Measurements from ENCODE around the gene RRP1B. TPM values are rescaled to one million over a fixed set of nuclear protein-coding genes. Genes with fewer than 3 reads are reported as not detected.
A peak's percentile ranks its signal among the peaks of the same experiment; 100 is the strongest.

RRP1B gene
- total RNA-seq, 4 donors from 2014 or later = 13.3 to 23.4 (median 22.5) TPM

DNA sequence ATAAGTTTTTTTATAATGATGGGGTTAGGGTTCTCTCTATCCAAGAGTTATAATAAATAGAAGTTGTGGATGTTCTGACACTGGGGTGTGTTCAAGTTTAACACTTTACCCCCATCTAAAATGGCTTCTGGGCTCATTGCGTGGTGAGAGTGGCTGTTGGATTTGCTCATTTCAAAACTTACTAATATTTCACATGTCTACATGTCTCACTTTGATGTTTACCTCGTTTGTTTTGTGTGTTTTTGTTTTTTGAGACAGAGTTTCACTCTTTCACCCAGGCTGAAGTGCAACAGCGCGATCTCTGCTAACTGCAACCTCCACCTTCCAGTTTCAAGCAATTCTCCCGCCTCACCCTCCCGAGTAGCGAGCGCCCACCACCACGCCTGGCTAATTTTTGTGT, 3.7 kb downstream of the RRP1B start:
- TF ChIP-seq POLR2A (IDR thresholded peaks at IDR 0.05) = no peak
- TF ChIP-seq, protein P1, sequence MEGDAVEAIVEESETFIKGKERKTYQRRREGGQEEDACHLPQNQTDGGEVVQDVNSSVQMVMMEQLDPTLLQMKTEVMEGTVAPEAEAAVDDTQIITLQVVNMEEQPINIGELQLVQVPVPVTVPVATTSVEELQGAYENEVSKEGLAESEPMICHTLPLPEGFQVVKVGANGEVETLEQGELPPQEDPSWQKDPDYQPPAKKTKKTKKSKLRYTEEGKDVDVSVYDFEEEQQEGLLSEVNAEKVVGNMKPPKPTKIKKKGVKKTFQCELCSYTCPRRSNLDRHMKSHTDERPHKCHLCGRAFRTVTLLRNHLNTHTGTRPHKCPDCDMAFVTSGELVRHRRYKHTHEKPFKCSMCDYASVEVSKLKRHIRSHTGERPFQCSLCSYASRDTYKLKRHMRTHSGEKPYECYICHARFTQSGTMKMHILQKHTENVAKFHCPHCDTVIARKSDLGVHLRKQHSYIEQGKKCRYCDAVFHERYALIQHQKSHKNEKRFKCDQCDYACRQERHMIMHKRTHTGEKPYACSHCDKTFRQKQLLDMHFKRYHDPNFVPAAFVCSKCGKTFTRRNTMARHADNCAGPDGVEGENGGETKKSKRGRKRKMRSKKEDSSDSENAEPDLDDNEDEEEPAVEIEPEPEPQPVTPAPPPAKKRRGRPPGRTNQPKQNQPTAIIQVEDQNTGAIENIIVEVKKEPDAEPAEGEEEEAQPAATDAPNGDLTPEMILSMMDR (IDR thresholded peaks at IDR 0.05) = no peak
- 68 to 85% methylated on average over 9 of the region's 9 CpGs for WGBS, 2 donors

DNA sequence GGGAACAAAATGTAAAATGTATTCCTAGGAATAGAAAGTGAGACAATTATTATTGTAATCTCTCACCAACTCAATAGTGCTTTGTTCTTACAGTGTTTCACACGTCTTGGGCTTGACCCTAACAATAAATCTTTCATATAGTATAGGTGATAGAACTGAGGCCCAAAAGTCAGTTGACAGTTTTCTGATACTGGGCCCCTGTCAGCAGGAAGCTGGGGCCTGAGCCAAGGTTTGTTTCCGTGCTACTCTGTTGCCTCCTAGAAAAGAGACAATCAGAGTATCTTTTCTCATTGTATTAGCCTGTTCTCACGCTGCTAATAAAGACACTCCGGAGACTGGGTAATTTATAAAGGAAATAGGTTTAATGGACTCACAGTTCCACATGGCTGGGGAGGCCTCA, 5.0 kb downstream of the RRP1B start:
- Histone ChIP-seq H3K4me3 (no peak overlapping the region), H3K27ac (no peak overlapping the region), H3K27me3 (no peaks in the 10 kb centered on the region), H3K36me3 (peaks cover 0 to 59% (median 0%) of the 10 kb centered on the region in 3 donors), H3K9me3 (no peaks in the 10 kb centered on the region), H3K4me1 (peaks cover 8 to 59% (median 14%) of the 10 kb centered on the region in 3 donors)
- DNase-seq = no peak
- WGBS, 2 donors = 49 to 51% methylated on average over 4 of the region's 4 CpGs
- intact Hi-C loops (cut with DNase I) = no loop called here
- TF ChIP-seq, protein P1 (IDR thresholded peaks at IDR 0.05) = no peak
- no peak for TF ChIP-seq POLR2A (IDR thresholded peaks at IDR 0.05)

More for the DNA sequence above, 3.7 kb downstream of the RRP1B start:
- Histone ChIP-seq H3K27me3 (no peaks in the 10 kb centered on the region), H3K4me3 (no peak overlapping the region), H3K9me3 (no peaks in the 10 kb centered on the region), H3K4me1 (peaks cover 14 to 71% (median 20%) of the 10 kb centered on the region in 3 donors), H3K27ac (no peak overlapping the region), H3K36me3 (peaks cover 0 to 57% (median 0%) of the 10 kb centered on the region in 3 donors)
- intact Hi-C loops (cut with DNase I) = no loop called here
- DNase-seq = no peak

DNA sequence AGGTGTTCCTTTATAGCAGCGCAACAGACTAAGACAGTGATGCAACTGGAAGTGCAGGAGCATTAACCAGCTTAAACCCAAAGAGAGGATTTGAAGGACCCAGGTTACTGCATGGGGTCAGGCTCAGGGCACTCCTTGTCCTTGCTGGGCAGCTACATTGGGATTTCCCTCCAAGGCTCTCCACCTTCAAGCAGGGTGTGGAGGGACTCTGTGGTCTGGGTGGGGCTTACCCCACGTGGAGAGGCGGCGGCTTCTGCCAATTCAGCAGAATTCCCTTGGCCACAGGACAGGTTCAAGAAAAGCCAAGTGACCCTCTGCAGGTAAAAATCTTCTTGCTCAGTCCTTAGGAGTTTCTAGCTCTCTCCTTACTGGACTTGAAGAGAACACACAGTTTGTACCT, 6.5 kb downstream of the RRP1B start:
- intact Hi-C loops (cut with DNase I) = no loop called here
- WGBS, 2 donors = 92 to 100% methylated on average over 1 of the region's 4 CpGs
- Histone ChIP-seq H3K27ac (peak overlapping the region in 1 of 4 donors; percentile 33), H3K27me3 (no peaks in the 10 kb centered on the region), H3K9me3 (no peaks in the 10 kb centered on the region), H3K4me1 (peaks cover 0 to 48% (median 7%) of the 10 kb centered on the region in 3 donors), H3K4me3 (no peak overlapping the region), H3K36me3 (peaks cover 0 to 75% (median 4%) of the 10 kb centered on the region in 3 donors)
- DNase-seq = no peak
- TF ChIP-seq, protein P1 (IDR thresholded peaks at IDR 0.05) = no peak
- TF ChIP-seq POLR2A (IDR thresholded peaks at IDR 0.05) = no peak

DNA sequence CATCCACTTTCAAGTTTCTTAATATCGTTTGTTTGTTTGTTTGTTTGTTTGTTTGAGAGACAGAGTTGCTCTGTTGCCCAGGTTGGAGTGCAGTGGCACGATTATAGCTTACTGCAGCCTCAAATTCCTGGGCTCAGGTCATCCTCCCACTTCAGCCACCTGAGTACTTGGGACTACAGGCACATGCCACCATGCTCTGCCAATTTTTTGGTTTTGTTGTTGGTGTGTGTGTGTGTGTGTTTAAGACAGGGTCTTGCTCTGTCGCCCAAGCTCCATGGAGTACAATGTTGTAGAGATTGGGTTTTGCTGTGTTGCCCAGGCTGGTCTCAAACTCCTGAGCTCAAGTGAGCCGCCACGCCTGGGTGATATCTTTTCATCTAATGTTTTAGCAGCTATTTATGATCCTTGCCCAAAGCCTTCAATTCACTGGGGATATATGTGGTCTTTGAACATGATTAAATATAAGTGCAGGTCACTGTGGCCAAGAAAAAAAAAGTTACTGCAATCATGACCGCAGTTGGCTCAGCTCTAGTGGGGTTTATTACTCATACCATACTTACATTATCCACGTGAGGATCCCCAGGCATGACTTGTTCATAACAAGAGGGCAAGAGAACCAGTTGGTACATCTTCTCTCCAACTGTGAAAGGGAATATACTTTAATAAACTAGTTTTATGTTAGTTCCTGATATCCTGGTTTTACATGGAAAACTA, 8.0 kb downstream of the RRP1B start:
- no peak for DNase-seq
- intact Hi-C loops (cut with DNase I) = no loop called here
- Histone ChIP-seq H3K27ac (no peak overlapping the region), H3K36me3 (peaks cover 0 to 78% (median 15%) of the 10 kb centered on the region in 3 donors), H3K4me1 (peaks cover 0 to 35% (median 0%) of the 10 kb centered on the region in 3 donors), H3K9me3 (no peaks in the 10 kb centered on the region), H3K4me3 (no peak overlapping the region), H3K27me3 (no peaks in the 10 kb centered on the region)
- TF ChIP-seq POLR2A (IDR thresholded peaks at IDR 0.05) = no peak
- TF ChIP-seq, protein P1 (IDR thresholded peaks at IDR 0.05) = no peak
- 62 to 78% methylated on average over 4 to 7 of the region's 7 CpGs for WGBS, 2 donors

DNA sequence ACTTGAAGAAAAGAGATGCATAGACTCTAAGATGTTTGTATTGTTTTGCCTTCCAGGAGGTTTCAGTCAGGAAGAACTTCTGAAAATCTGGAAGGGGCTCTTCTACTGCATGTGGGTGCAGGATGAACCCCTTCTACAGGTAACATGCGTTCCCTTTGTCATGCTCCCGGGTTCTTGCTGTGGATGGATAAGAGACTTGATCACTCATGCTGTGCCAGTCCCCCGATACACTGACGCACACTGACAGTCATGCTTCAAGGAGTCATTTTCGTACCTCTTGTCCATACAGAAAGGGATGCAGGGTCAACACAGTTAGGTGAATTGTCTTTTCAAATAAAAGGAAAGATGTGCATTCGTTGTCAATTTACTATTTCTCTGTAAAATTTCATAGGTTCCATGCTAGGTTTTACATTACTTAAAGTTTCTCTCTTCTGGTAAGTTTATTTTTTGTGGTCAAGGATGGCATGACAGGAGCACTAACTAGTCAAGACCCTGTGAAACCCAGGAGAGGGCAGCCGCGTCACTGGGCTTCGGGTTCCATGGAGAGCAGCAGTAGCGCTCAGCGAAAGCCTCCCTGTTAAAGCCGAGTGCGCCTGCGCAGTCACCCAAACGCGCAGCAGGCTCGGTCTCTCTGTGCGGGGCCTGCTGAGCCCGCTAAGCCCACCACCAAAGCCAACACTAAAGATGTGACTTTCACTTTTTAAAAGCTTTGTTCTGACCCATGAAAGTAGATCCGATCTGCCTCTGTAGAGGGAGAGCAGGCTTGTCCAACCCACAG, 10.7 kb downstream of the RRP1B start:
- H3K27me3 ChIP-seq = no peaks in the 10 kb centered on the region
- H3K9me3 ChIP-seq = no peaks in the 10 kb centered on the region
- TF ChIP-seq, protein P1 (IDR thresholded peaks at IDR 0.05) = no peak
- no peak for TF ChIP-seq POLR2A (IDR thresholded peaks at IDR 0.05)
- intact Hi-C loops (cut with DNase I) = no loop called here
- H3K36me3 ChIP-seq = peaks cover 0 to 78% (median 21%) of the 10 kb centered on the region in 3 donors
- H3K27ac ChIP-seq = no peak overlapping the region
- peaks cover 0 to 30% (median 0%) of the 10 kb centered on the region in 3 donors for H3K4me1 ChIP-seq
- no peak for DNase-seq
- 78 to 86% methylated on average over 7 to 17 of the region's 20 CpGs for WGBS, 2 donors
- no peak overlapping the region for H3K4me3 ChIP-seq

Data from esophagus squamous epithelium (tissue), 5 donors.